HCT116 (cell line): ENCODE results near the gene SPRED1. TPM values are rescaled to one million over a fixed set of nuclear protein-coding genes. Genes with fewer than 3 reads are reported as not detected.

Experiments
- ATAC-seq: fragments of 200-7000 bp; cut with Tn5 transposase; 2 replicates; pipeline ENCODE4 v1.9.1; 2020; ENCODE audit warnings: mild to moderate bottlenecking, moderate library complexity
- BruUV-seq: library from RNA; stranded (reverse); fragments of 400-500 nt; replicated peaks from 2 replicates; lab custom pipeline; 2021; lab: Mats Ljungman, UMichigan
- CTCF ChIA-PET: fragments of 300-600 bp; sonication (Branson Sonifier 250); formaldehyde crosslinking; loops from one replicate; lab custom pipeline; 2021; ENCODE audit warnings: antibody characterized with exemption; lab: Charles Lee
- POLR2A ChIA-PET: fragments of 300-600, 350-600 bp; sonication (Branson Sonifier 250); formaldehyde crosslinking; loops from one replicate; lab custom pipeline; 2021; ENCODE audit warnings: antibody characterized with exemption; lab: Charles Lee
- RAD21 ChIA-PET, 2 experiments: fragments of 300-600 bp; sonication (Branson Sonifier 250); formaldehyde crosslinking; loops; one replicate each; lab custom pipeline; 2023; ENCODE audit warnings: low total read pairs in 2 of 2; ENCODE audit not compliant: uncharacterized antibody in 2 of 2, unreplicated experiment in 2 of 2, low non-redundant PET in 1 of 2; lab: Charles Lee
- DNase-seq: peaks from one replicate; pipeline ENCODE4 v3.0.0-alpha.2; 2010; ENCODE audit warnings: low read depth, low spot score
- H2AFZ ChIP-seq: fragments of 200-600 bp; shearing (Covaris generic), sonication (generic); 2 replicates; pipeline ENCODE4 v1.6.1; 2017; ENCODE audit warnings: low read depth, mixed run types, mixed read lengths, antibody characterized with exemption, low read length; ENCODE audit not compliant: poor library complexity, severe bottlenecking
- H3K27ac ChIP-seq: 2 replicates; pipeline ENCODE4 v1.5.1; 2012; ENCODE audit warnings: low read depth, low read length
- H3K27me3 ChIP-seq: fragments of 200-600 bp; sonication (generic); 2 replicates; pipeline ENCODE4 v1.6.1; 2016; ENCODE audit warnings: mixed run types, low read length, mixed read lengths; ENCODE audit not compliant: insufficient read depth
- H3K36me3 ChIP-seq, 2 experiments: fragments of 200-500 bp in 1 of 2; fragments of 200-600 bp in 1 of 2; sonication (Bioruptor generic) in 1 of 2; sonication (generic) in 1 of 2; 2 replicates each; pipeline versions ENCODE4 v1.5.1 to v1.6.1; 2014 to 2016; ENCODE audit warnings: low read length in 2 of 2, inconsistent platforms in 1 of 2, mixed read lengths in 1 of 2, mixed run types in 1 of 2; ENCODE audit not compliant: insufficient read depth in 2 of 2, control insufficient read depth in 1 of 2
- H3K4me1 ChIP-seq, 2 experiments: fragments of 200-600 bp in 1 of 2; sonication (generic) in 1 of 2; 2 replicates each; pipeline versions ENCODE4 v1.5.1 to v1.6.1; 2012 to 2017; ENCODE audit warnings: low read length in 2 of 2, inconsistent platforms in 1 of 2, mild to moderate bottlenecking in 1 of 2, mixed read lengths in 1 of 2, mixed run types in 1 of 2, moderate library complexity in 1 of 2; ENCODE audit not compliant: insufficient read depth in 2 of 2, control insufficient read depth in 1 of 2
- H3K4me2 ChIP-seq: fragments of 200-600 bp; sonication (generic); 2 replicates; pipeline ENCODE4 v1.6.1; 2017; ENCODE audit warnings: mixed run types, low read length, mixed read lengths
- H3K4me3 ChIP-seq, 2 experiments: fragments of 200-600 bp in 1 of 2; sonication (generic) in 1 of 2; replicated peaks in 1 of 2; 2 replicates each; pipeline ENCODE4 v1.5.1; 2011 to 2016; ENCODE audit warnings: low read length in 2 of 2, control low read depth in 1 of 2, low read depth in 1 of 2, mild to moderate bottlenecking in 1 of 2, mixed read lengths in 1 of 2, mixed run types in 1 of 2
- H3K79me2 ChIP-seq: fragments of 200-600 bp; sonication (generic); 2 replicates; pipeline ENCODE4 v1.6.1; 2017; ENCODE audit warnings: mild to moderate bottlenecking, mixed run types, low read length, moderate library complexity, mixed read lengths; ENCODE audit not compliant: insufficient read depth
- H3K9ac ChIP-seq: fragments of 200-600 bp; sonication (generic); 2 replicates; pipeline ENCODE4 v1.6.1; 2016; ENCODE audit warnings: low read length, mixed read lengths
- H3K9me2 ChIP-seq: fragments of 200-600 bp; sonication (generic), shearing (Covaris generic); 2 replicates; pipeline ENCODE4 v1.6.1; 2017; ENCODE audit warnings: mixed run types, mild to moderate bottlenecking, moderate library complexity; ENCODE audit not compliant: insufficient read depth
- H3K9me3 ChIP-seq, 2 experiments: fragments of 200-500 bp in 1 of 2; fragments of 200-600 bp in 1 of 2; sonication (Bioruptor generic) in 1 of 2; sonication (generic) in 1 of 2; 2 replicates each; pipeline ENCODE4 v1.6.1; 2014 to 2017; ENCODE audit warnings: low read length in 2 of 2, mixed read lengths in 2 of 2, inconsistent platforms in 1 of 2, low read depth in 1 of 2, mild to moderate bottlenecking in 1 of 2, mixed run types in 1 of 2, moderate library complexity in 1 of 2; ENCODE audit not compliant: control insufficient read depth in 1 of 2, insufficient read depth in 1 of 2
- H4K20me1 ChIP-seq: fragments of 200-600 bp; sonication (generic), shearing (Covaris generic); 2 replicates; pipeline ENCODE4 v1.6.1; 2017; ENCODE audit warnings: mixed run types, mild to moderate bottlenecking, moderate library complexity; ENCODE audit not compliant: insufficient read depth
- CBX3 ChIP-seq: IDR thresholded peaks from 2 replicates; pipeline ENCODE4 v1.6.1; 2012; ENCODE audit warnings: low read depth
- CEBPB ChIP-seq: IDR thresholded peaks from 2 replicates; pipeline ENCODE4 v1.6.1; 2012; ENCODE audit warnings: low read depth
- EGR1 ChIP-seq: IDR thresholded peaks from 2 replicates; pipeline ENCODE4 v1.6.1; 2012; ENCODE audit warnings: low read depth
- ELF1 ChIP-seq: IDR thresholded peaks from 2 replicates; pipeline ENCODE4 v1.6.1; 2012; ENCODE audit warnings: low read depth, borderline replicate concordance
- EZH2 ChIP-seq: fragments of 200-600 bp; sonication (generic); IDR thresholded peaks from 2 replicates; pipeline ENCODE4 v1.6.1; 2017; ENCODE audit warnings: antibody characterized with exemption, mixed run types
- EZH2phosphoT487 ChIP-seq: fragments of 200-600 bp; IDR thresholded peaks from 2 replicates; pipeline ENCODE4 v1.6.1; 2018; ENCODE audit warnings: antibody characterized with exemption, borderline replicate concordance
- JUND ChIP-seq: IDR thresholded peaks from 2 replicates; pipeline ENCODE4 v1.6.1; 2012
- POLR2A ChIP-seq: IDR thresholded peaks from 2 replicates; pipeline ENCODE4 v1.7.0; 2011; ENCODE audit warnings: borderline replicate concordance; ENCODE audit not compliant: insufficient read depth, insufficient read length; ENCODE audit errors: extremely low read depth
- POLR2AphosphoS5 ChIP-seq: IDR thresholded peaks from 2 replicates; pipeline ENCODE4 v1.6.1; 2011; ENCODE audit warnings: mild to moderate bottlenecking, low read depth, low read length, moderate library complexity
- RAD21 ChIP-seq: IDR thresholded peaks from 2 replicates; pipeline ENCODE4 v1.6.1; 2012; ENCODE audit warnings: low read depth, mild to moderate bottlenecking
- SIN3A ChIP-seq: IDR thresholded peaks from 2 replicates; pipeline ENCODE4 v1.6.1; 2012; ENCODE audit warnings: low read depth
- SP1 ChIP-seq: IDR thresholded peaks from 2 replicates; pipeline ENCODE4 v1.6.1; 2012; ENCODE audit warnings: low read depth
- SRF ChIP-seq: IDR thresholded peaks from 2 replicates; pipeline ENCODE4 v1.6.1; 2012; ENCODE audit warnings: low read depth
- TCF7L2 ChIP-seq: IDR thresholded peaks from 2 replicates; pipeline ENCODE4 v1.7.0; 2011; ENCODE audit warnings: borderline replicate concordance, inconsistent platforms; ENCODE audit not compliant: insufficient read depth, insufficient read length; ENCODE audit errors: extremely low read depth
- YY1 ChIP-seq: IDR thresholded peaks from 2 replicates; pipeline ENCODE4 v1.6.1; 2011; ENCODE audit warnings: low read length, low read depth, moderate library complexity, mild to moderate bottlenecking; ENCODE audit not compliant: insufficient replicate concordance; ENCODE audit errors: extremely low read depth
- ZBTB33 ChIP-seq: IDR thresholded peaks from 2 replicates; pipeline ENCODE4 v1.6.1; 2011; ENCODE audit warnings: mild to moderate bottlenecking, low read length, moderate library complexity; ENCODE audit not compliant: insufficient replicate concordance; ENCODE audit errors: extremely low read depth
- ZNF274 ChIP-seq: fragments of 200-500 bp; sonication (Bioruptor generic); IDR thresholded peaks from 2 replicates; pipeline ENCODE4 v1.6.1; 2014; ENCODE audit warnings: mild to moderate bottlenecking, low read depth, low read length, inconsistent platforms
- intact Hi-C: fragments of 100-400 bp; cut with micrococcal nuclease; formaldehyde crosslinking; loops from 2 replicates; pipeline ENCODE4 v1.10.0; 2022
- total RNA-seq: library from RNA; stranded (reverse); gene quantifications from one replicate; pipeline ENCODE4 v1.2.1, GENCODE V29; 2021; ENCODE audit not compliant: unreplicated experiment
- TF ChIP-seq, protein P1 (sequence below), 3 experiments: fragments of 200-600 bp in 1 of 3; sonication (generic) in 1 of 3; IDR thresholded peaks in 2 of 3; conservative IDR thresholded peaks in 1 of 3; 2 replicates each; pipeline ENCODE4 v1.5.1; 2012 to 2017; ENCODE audit warnings: low read depth in 2 of 3, low read length in 2 of 3, antibody characterized with exemption in 1 of 3, borderline replicate concordance in 1 of 3, control low read depth in 1 of 3, mild to moderate bottlenecking in 1 of 3, mixed read lengths in 1 of 3, mixed run types in 1 of 3, moderate library complexity in 1 of 3; ENCODE audit not compliant: insufficient read depth in 1 of 3
- TF ChIP-seq, protein P2 (sequence below): IDR thresholded peaks from 2 replicates; pipeline ENCODE4 v1.6.1; 2012

Gene SPRED1
- total RNA-seq, 1 experiment from 2014 or later = 24.7 TPM

DNA sequence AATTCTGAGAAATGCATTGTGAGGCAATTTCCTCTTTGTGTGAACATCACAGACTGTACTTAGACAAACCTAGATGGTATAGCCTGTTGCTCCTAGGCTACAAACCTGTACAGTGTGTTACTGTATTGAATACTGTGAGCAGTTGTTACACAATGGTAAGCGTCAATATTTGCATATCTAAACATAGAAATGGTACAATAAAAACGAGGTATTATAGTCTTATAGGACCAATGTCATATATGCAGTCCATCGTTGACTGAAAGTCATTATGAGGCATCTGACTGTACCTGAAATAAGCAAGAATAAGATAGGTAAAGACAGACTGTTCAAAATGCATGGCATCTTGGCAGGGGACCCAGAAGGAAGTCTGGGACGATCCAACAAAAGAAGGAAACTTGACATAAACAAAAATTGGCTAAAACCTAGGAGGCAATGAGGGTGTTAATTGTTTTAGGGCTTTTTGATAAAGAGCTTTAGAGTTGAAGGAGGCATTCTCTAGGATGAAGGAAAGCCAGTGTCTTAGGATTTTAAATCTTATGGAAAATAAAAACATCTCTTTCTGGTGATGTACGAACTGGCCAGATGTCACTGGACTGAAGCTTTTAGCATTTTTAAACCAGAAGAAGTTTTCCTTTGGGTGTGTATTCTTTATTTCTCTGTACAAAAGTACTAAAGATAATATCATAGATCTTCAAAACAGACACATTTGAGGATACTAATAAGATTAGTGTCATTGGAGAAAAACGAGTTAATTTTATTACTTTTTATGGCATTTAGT is 9.2 kb upstream of the SPRED1 start:
- CTCF ChIA-PET = no interaction called here
- Histone ChIP-seq H2AFZ (no peak overlapping the region), H3K79me2 (no peaks in the 10 kb centered on the region), H3K27ac (no peak overlapping the region), H3K4me2 (no peak overlapping the region), H3K27me3 (no peaks in the 10 kb centered on the region), H3K9me2 (no peaks in the 10 kb centered on the region), H3K4me1 (no peaks in the 10 kb centered on the region), H3K9me3 (no peaks in the 10 kb centered on the region), H3K36me3 (no peaks in the 10 kb centered on the region), H3K4me3 (no peak overlapping the region), H4K20me1 (no peaks in the 10 kb centered on the region), H3K9ac (no peak overlapping the region)
- intact Hi-C loops = no loop called here
- ATAC-seq (no peak), DNase-seq (no peak)
- BruUV-seq = no TSS peak
- RAD21 ChIA-PET = no interaction called here
- POLR2A ChIA-PET = interaction anchor here (1.0 kb wide), 1 partner anchor 9 kb away, joined by 3 read pairs; the partner anchor contains the start of gene SPRED1
- TF ChIP-seq ZNF274 = no peak
- no peak for TF ChIP-seq TCF7L2
- no peak for TF ChIP-seq CEBPB
- no peak for TF ChIP-seq CBX3
- TF ChIP-seq SIN3A = no peak
- TF ChIP-seq POLR2AphosphoS5 = no peak
- TF ChIP-seq, protein P1, sequence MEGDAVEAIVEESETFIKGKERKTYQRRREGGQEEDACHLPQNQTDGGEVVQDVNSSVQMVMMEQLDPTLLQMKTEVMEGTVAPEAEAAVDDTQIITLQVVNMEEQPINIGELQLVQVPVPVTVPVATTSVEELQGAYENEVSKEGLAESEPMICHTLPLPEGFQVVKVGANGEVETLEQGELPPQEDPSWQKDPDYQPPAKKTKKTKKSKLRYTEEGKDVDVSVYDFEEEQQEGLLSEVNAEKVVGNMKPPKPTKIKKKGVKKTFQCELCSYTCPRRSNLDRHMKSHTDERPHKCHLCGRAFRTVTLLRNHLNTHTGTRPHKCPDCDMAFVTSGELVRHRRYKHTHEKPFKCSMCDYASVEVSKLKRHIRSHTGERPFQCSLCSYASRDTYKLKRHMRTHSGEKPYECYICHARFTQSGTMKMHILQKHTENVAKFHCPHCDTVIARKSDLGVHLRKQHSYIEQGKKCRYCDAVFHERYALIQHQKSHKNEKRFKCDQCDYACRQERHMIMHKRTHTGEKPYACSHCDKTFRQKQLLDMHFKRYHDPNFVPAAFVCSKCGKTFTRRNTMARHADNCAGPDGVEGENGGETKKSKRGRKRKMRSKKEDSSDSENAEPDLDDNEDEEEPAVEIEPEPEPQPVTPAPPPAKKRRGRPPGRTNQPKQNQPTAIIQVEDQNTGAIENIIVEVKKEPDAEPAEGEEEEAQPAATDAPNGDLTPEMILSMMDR (IDR thresholded peaks at IDR 0.05 in 2 of 3, conservative IDR thresholded peaks at IDR 0.05 in 1 of 3; ENCODE audit: borderline replicate concordance in 1 of 3, insufficient read depth in 1 of 3, low read depth in 2 of 3, low read length in 2 of 3) = no peak
- no peak for TF ChIP-seq EGR1
- TF ChIP-seq RAD21 = no peak
- no peak for TF ChIP-seq SRF
- TF ChIP-seq YY1 = no peak
- TF ChIP-seq EZH2phosphoT487 = no peak
- no peak for TF ChIP-seq EZH2
- no peak for TF ChIP-seq POLR2A
- TF ChIP-seq ZBTB33 = no peak
- no peak for TF ChIP-seq JUND
- TF ChIP-seq ELF1 = no peak
- no peak for TF ChIP-seq SP1
- TF ChIP-seq, protein P2, sequence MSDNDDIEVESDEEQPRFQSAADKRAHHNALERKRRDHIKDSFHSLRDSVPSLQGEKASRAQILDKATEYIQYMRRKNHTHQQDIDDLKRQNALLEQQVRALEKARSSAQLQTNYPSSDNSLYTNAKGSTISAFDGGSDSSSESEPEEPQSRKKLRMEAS = no peak
